DLD1 (cell line): ENCODE measurements around the gene TBX4.

ENCODE experiments used
- in situ Hi-C: cut with HindIII; loops from 2 replicates; pipeline ENCODE4 v1.10.0; 2017; ENCODE audit warnings: low sequenced_read_pairs

TBX4 gene

GRCh38 chr17:61452301-61453290 lies at the start of gene TBX4:
TSS of gene TBX4 (plus strand) at chr17:61452422. CDS start at chr17:61456491, 4,069 bp downstream.
- in situ Hi-C loops: no loop called here

- in situ Hi-C loops: no loop called here
Observed at GRCh38 chr17:61402978-61403800, 49.0 kb upstream of the TBX4 start.

GRCh38 chr17:61403801-61404662 lies 48.2 kb upstream of the TBX4 start:
- in situ Hi-C loops: no loop called here

- in situ Hi-C loops: no loop called here
Observed at GRCh38 chr17:61404663-61404912, 47.6 kb upstream of the TBX4 start.

- in situ Hi-C loops: no loop called here
Observed at GRCh38 chr17:61404913-61405685, 47.1 kb upstream of the TBX4 start.

GRCh38 chr17:61405686-61406536 lies 46.3 kb upstream of the TBX4 start:
- in situ Hi-C loops: no loop called here

GRCh38 chr17:61406537-61406845 lies 45.7 kb upstream of the TBX4 start:
- in situ Hi-C loops: no loop called here

GRCh38 chr17:61406971-61407911 lies 45.0 kb upstream of the TBX4 start:
- in situ Hi-C loops: no loop called here

- in situ Hi-C loops: no loop called here
Observed at GRCh38 chr17:61408151-61409041, 43.8 kb upstream of the TBX4 start.

- in situ Hi-C loops: no loop called here
Observed at GRCh38 chr17:61409301-61410112, 42.7 kb upstream of the TBX4 start.

GRCh38 chr17:61410141-61411010 lies 41.8 kb upstream of the TBX4 start:
- in situ Hi-C loops: no loop called here

GRCh38 chr17:61411011-61411260 lies 41.3 kb upstream of the TBX4 start:
- in situ Hi-C loops: no loop called here

- in situ Hi-C loops: no loop called here
Observed at GRCh38 chr17:61411261-61412142, 40.7 kb upstream of the TBX4 start.

- in situ Hi-C loops: no loop called here
Observed at GRCh38 chr17:61412143-61412859, 39.9 kb upstream of the TBX4 start.
